Measurements from ENCODE around the gene FHOD3. TPM values are rescaled to one million over a fixed set of nuclear protein-coding genes. Genes with fewer than 3 reads are reported as not detected.

The FHOD3 gene
- total and polyA plus RNA-seq, 7 donors, result 5.4 to 98.2 (median 20.2) TPM

DNA sequence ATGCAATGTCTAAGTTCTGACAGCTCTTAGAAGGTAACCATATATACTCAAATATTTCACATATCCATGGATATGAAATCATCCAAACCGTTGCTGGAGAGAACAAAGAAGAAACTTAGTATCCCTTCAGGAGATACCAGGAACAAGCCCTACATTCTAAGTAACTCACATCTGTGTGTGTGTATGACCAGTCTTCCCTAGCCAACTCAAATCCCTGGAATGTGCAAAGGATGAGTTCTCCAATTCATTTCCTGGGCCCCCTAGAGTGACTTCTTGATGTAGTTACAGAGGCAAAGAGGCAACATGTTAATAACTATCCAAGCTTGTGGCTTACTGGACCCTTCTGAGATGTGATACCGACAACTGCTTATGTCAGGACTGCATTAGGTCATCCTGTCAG, 511.2 kb downstream of the FHOD3 start:
- Histone ChIP-seq H3K9me3 (no peaks in the 10 kb centered on the region), H3K36me3 (ENCODE audit: insufficient read depth in 1 of 2, low read depth in 1 of 2) (peaks cover 0 to 24% of the 10 kb centered on the region in 2 donors), H3K27ac (no peak overlapping the region), H3K4me3 (no peak overlapping the region), H3K27me3 (ENCODE audit: insufficient read depth in 3 of 3, low read length in 2 of 3) (no peaks in the 10 kb centered on the region), H3K4me1 (no peaks in the 10 kb centered on the region)
- no peak for ATAC-seq
- intact Hi-C loops (cut with DNase I), result loop anchor here (1.0 to 5.0 kb wide), 3 partner anchors 40 to 121 kb away; no protein-coding TSS in a partner anchor
- 77 to 84% (median 83%) methylated on average over 2 of the region's 2 CpGs for WGBS, 3 donors
- TF ChIP-seq, protein P1, sequence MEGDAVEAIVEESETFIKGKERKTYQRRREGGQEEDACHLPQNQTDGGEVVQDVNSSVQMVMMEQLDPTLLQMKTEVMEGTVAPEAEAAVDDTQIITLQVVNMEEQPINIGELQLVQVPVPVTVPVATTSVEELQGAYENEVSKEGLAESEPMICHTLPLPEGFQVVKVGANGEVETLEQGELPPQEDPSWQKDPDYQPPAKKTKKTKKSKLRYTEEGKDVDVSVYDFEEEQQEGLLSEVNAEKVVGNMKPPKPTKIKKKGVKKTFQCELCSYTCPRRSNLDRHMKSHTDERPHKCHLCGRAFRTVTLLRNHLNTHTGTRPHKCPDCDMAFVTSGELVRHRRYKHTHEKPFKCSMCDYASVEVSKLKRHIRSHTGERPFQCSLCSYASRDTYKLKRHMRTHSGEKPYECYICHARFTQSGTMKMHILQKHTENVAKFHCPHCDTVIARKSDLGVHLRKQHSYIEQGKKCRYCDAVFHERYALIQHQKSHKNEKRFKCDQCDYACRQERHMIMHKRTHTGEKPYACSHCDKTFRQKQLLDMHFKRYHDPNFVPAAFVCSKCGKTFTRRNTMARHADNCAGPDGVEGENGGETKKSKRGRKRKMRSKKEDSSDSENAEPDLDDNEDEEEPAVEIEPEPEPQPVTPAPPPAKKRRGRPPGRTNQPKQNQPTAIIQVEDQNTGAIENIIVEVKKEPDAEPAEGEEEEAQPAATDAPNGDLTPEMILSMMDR (IDR thresholded peaks at IDR 0.05), result no peak
- no peak for DNase-seq

DNA sequence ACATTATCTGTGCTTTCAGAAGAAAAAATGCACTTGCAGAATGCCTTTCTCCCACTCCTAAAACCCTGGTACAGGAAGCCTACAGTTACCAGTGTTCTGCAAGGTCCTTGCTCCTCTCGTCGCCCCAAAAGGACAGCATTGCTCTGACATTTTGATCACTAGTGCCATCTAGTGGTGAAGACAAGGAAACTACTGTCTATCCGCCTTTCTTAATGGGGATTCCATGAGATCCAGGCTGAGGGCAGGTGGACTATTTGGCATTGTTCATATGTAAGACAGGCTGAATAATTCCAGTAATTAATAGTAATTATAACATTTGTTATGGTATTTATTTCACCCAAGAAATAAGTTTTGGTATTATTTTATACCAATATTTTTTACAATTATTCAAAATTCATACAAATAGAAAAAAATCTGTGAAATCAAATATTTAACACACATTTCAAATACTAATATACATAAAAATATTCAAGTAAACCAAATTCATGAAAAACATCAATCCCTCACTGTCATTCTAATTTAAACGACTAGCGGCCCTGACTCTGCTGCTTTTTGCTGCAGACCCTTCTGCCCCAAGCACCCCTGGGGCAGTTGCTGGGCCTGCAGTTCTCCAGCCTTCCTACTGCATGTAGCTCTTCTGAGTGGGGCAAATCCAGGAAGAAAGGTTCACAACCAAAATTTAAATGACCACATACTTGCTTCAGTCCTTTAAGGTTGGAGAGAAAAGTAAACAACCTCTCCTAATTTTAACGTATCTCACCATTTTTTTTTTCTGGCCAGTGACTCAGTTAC, 512.3 kb downstream of the FHOD3 start:
- DNase-seq, result no peak
- Histone ChIP-seq H3K27me3 (ENCODE audit: insufficient read depth in 3 of 3, low read length in 2 of 3) (no peaks in the 10 kb centered on the region), H3K9me3 (no peaks in the 10 kb centered on the region), H3K4me1 (no peaks in the 10 kb centered on the region), H3K27ac (no peak overlapping the region), H3K4me3 (no peak overlapping the region), H3K36me3 (ENCODE audit: insufficient read depth in 1 of 2, low read depth in 1 of 2) (peaks cover 0 to 27% of the 10 kb centered on the region in 2 donors)
- intact Hi-C loops (cut with DNase I), result loop anchor here (1.0 to 5.0 kb wide), 3 partner anchors 41 to 122 kb away; no protein-coding TSS in a partner anchor
- TF ChIP-seq, protein P1 (IDR thresholded peaks at IDR 0.05), result peak; percentile 86
- peak; percentile 86 to 98 (median 92) for ATAC-seq
- WGBS, 3 donors, result 44 to 47% (median 45%) methylated on average over 6 of the region's 6 CpGs

DNA sequence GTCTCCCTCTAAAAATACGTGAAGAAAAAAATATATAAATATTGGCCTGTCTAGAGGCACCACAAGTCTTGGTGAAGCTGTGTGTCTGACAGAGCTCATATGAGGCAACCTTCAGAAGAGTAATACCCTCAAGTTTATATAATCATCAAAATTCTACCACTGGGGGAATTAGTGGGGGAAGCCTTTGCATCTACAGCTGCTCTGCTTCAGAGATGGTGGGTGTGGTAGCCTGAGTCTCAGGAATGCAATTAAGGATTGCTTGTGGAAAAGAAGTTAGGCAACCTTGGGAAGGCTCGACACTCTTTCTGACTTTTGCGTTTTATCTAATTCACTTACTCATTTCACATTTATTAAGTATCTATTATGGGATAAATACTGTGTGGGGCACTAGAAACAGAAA, 513.9 kb downstream of the FHOD3 start:
- Histone ChIP-seq H3K9me3 (no peaks in the 10 kb centered on the region), H3K4me3 (no peak overlapping the region), H3K27ac (no peak overlapping the region), H3K27me3 (ENCODE audit: insufficient read depth in 3 of 3, low read length in 2 of 3) (no peaks in the 10 kb centered on the region), H3K36me3 (ENCODE audit: insufficient read depth in 1 of 2, low read depth in 1 of 2) (peaks cover 0 to 30% of the 10 kb centered on the region in 2 donors), H3K4me1 (no peaks in the 10 kb centered on the region)
- intact Hi-C loops (cut with DNase I), result no loop called here
- TF ChIP-seq, protein P1 (IDR thresholded peaks at IDR 0.05), result no peak
- no peak for ATAC-seq
- WGBS, 3 donors, result 92 to 95% (median 93%) methylated on average over 3 of the region's 3 CpGs
- DNase-seq, result no peak

DNA sequence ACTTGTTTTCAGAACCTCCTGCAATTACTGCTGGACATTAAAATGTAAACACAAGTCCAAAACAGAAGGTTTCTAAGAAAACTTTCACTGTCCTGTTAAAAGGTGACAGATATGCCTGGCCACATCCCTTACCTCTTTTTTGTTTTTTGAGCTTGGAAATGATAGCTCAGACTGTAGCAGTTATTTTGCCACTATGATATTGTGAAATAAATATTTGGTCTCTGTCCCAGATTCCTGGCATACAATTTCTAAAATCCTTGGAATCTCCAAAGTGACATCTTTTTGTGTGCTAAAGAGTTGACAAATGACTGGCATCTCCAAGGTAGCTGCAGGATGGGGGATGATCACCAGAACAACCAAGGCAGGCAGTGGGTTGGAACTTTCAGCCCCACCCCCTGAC, 514.4 kb downstream of the FHOD3 start:
- intact Hi-C loops (cut with DNase I), result loop anchor here in 1 of 2 donors (2.0 kb wide), 1 partner anchor 41 kb away; no protein-coding TSS in a partner anchor
- Histone ChIP-seq H3K36me3 (ENCODE audit: insufficient read depth in 1 of 2, low read depth in 1 of 2) (peaks cover 0 to 33% of the 10 kb centered on the region in 2 donors), H3K27me3 (ENCODE audit: insufficient read depth in 3 of 3, low read length in 2 of 3) (no peaks in the 10 kb centered on the region), H3K4me1 (no peaks in the 10 kb centered on the region), H3K27ac (no peak overlapping the region), H3K9me3 (no peaks in the 10 kb centered on the region), H3K4me3 (no peak overlapping the region)
- ATAC-seq, result no peak
- DNase-seq, result no peak
- TF ChIP-seq, protein P1 (IDR thresholded peaks at IDR 0.05), result no peak
